Measurements from ENCODE around the gene UBE3A. TPM values are rescaled to one million over a fixed set of nuclear protein-coding genes. Genes with fewer than 3 reads are reported as not detected.
A peak's percentile ranks its signal among the peaks of the same experiment; 100 is the strongest.

The UBE3A gene
- polyA plus RNA-seq (2013, experiment 1 of 2): 66.1 TPM
- polyA plus RNA-seq (2013, experiment 2 of 2): 63.4 TPM

DNA sequence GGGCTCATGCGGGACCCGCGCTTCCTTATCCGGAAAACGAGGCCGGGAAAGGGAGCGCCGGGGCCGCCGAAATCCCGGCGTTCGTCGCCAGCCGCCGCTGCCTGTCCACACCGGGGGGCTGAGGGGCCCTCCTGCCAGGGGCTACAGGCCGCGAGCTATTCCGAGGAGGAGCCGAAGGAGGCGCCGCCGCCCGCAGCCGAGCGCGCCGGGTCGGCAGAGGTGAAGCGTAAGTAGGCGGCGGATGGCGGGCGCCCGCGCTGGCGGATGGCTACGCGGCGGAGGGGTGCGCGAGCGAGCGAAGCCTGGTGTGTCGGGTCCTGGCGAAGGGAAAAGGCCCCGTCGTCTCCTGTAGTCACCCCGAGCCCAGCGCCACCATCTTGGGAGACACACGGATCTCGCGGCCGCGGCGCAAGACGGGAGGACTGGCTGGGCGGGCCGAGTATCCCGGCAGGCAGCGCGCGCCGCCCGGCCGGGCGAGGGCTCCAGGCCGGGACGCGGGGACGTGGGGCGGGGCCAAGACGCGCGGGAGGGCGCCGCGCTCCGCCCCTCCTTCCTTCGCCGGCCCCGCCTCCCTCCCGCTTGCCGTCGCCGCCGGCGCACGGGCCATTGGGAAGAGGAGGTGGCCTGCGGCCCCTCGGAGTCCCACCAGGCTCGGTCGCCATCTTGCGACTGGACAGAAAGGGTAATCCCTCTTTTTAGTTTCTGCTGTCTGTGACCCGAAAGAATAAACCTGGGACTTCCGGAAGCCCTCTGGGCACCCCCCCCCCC lies at the start of gene UBE3A:
TSS of gene UBE3A (minus strand) at position 424 of the 768 bp plus-strand sequence. CDS start 29,917 bp downstream, outside the sequence.
- Histone ChIP-seq H2AK5ac (ENCODE audit: low read depth, low read length) (peak within 1 kb of the TSS; percentile 97), H3K4me3 (ENCODE audit: low read length in 2 of 2) (peak within 1 kb of the TSS; percentile 92 to 93), H3K4me1 (ENCODE audit: control insufficient read depth in 2 of 2, insufficient read depth in 1 of 2, low read depth in 1 of 2, low read length in 2 of 2) (peaks cover 0 to 6% of the 10 kb centered on the region in 2 donors), H3K9ac (ENCODE audit: low read depth, low read length, poor library complexity) (peak within 1 kb of the TSS; percentile 98), H3K18ac (ENCODE audit: low read length) (peak within 1 kb of the TSS; percentile 99), H2BK5ac (ENCODE audit: low read length) (peak within 1 kb of the TSS; percentile 98), H3K27me3 (ENCODE audit: control insufficient read depth in 3 of 3, insufficient read depth in 3 of 3, low read depth in 1 of 3, low read length in 3 of 3) (no peaks in the 10 kb centered on the region), H3K23ac (ENCODE audit: low read depth, low read length, poor library complexity) (peak within 1 kb of the TSS; percentile 98), H2AFZ (ENCODE audit: low read length) (peak within 1 kb of the TSS; percentile 98), H2BK15ac (ENCODE audit: low read length) (no peak within 1 kb of the TSS), H3K79me1 (ENCODE audit: low read depth, low read length) (peaks cover 2% of the 10 kb centered on the region), H3K4me2 (ENCODE audit: insufficient read depth, low read length, poor library complexity, severe bottlenecking) (peak within 1 kb of the TSS; percentile 76), H3K36me3 (replicated peaks in 1 of 2; ENCODE audit: control insufficient read depth in 2 of 2, insufficient read depth in 2 of 2, low read length in 2 of 2) (peaks cover 0 to 18% of the 10 kb centered on the region in 2 donors), H3K27ac (replicated peaks; ENCODE audit: low read length) (peak within 1 kb of the TSS; percentile 94), H2BK120ac (ENCODE audit: low read depth, low read length) (peak within 1 kb of the TSS; percentile 82), H2BK12ac (ENCODE audit: low read length) (no peak within 1 kb of the TSS), H4K91ac (ENCODE audit: low read depth, low read length, poor library complexity) (no peak within 1 kb of the TSS), H3K4ac (ENCODE audit: low read length) (peak within 1 kb of the TSS; percentile 37), H4K8ac (ENCODE audit: low read depth, low read length) (peak within 1 kb of the TSS; percentile 65), H3K9me3 (replicated peaks in 1 of 2; ENCODE audit: control insufficient read depth in 2 of 2, insufficient read depth in 1 of 2, low read depth in 1 of 2, low read length in 2 of 2) (peaks cover 0 to 14% of the 10 kb centered on the region in 2 donors), H3K14ac (ENCODE audit: low read length) (peak within 1 kb of the TSS; percentile 94)
- WGBS, 2 donors (ENCODE audit: extremely low coverage in 2 of 2, insufficient read length in 2 of 2, insufficient replicate concordance in 1 of 2): no CpG with 5 or more reads among the region's 97 CpGs
- DNase-seq (ENCODE audit: low spot score): peak; percentile 90

DNA sequence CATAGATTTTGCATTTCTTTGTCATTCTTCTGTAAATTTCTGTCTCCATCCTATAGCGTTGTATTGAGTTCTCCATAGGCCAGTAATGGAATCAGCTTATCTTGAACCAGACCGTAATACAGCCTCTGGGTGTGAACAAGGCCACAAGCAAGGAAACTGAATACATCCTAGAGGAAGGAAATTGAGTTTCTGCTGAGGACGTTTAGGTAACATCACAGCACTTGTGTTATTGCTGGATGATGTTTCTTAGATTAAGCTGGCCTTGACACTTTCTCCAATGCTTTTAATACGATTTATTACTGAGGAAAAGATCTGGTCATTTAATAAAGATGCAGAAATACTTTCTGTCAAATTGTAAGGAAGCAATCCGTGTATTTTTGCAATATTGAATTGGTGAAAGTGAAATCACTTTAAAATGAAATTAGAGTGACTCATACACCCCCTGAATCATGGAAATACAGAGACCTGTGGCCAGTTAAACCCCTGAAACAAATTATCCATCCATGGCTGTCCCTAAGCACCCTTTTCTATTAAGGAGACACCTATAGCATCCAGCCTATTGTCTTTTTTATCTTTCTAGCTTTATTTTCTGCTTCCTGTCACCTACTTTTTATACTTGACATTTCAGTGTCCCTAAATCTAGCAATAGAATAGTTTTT lies 48.5 kb upstream of the UBE3A start:
- no CpG with 5 or more reads among the region's 5 CpGs for WGBS, 2 donors (ENCODE audit: extremely low coverage in 2 of 2, insufficient read length in 2 of 2, insufficient replicate concordance in 1 of 2)
- Histone ChIP-seq H2AK5ac (ENCODE audit: low read depth, low read length) (no peak overlapping the region), H3K9ac (ENCODE audit: low read depth, low read length, poor library complexity) (no peak overlapping the region), H2AFZ (ENCODE audit: low read length) (no peak overlapping the region), H3K4me2 (ENCODE audit: insufficient read depth, low read length, poor library complexity, severe bottlenecking) (no peak overlapping the region), H3K9me3 (replicated peaks in 1 of 2; ENCODE audit: control insufficient read depth in 2 of 2, insufficient read depth in 1 of 2, low read depth in 1 of 2, low read length in 2 of 2) (peaks cover 0 to under 1% of the 10 kb centered on the region in 2 donors), H2BK5ac (ENCODE audit: low read length) (no peak overlapping the region), H2BK12ac (ENCODE audit: low read length) (no peak overlapping the region), H4K91ac (ENCODE audit: low read depth, low read length, poor library complexity) (no peak overlapping the region), H3K4me1 (ENCODE audit: control insufficient read depth in 2 of 2, insufficient read depth in 1 of 2, low read depth in 1 of 2, low read length in 2 of 2) (peaks cover 0 to 2% of the 10 kb centered on the region in 2 donors), H2BK120ac (ENCODE audit: low read depth, low read length) (no peak overlapping the region), H3K18ac (ENCODE audit: low read length) (no peak overlapping the region), H2BK15ac (ENCODE audit: low read length) (no peak overlapping the region), H3K4ac (ENCODE audit: low read length) (no peak overlapping the region), H3K27ac (replicated peaks; ENCODE audit: low read length) (no peak overlapping the region), H3K36me3 (replicated peaks in 1 of 2; ENCODE audit: control insufficient read depth in 2 of 2, insufficient read depth in 2 of 2, low read length in 2 of 2) (no peaks in the 10 kb centered on the region), H4K8ac (ENCODE audit: low read depth, low read length) (no peak overlapping the region), H3K27me3 (ENCODE audit: control insufficient read depth in 3 of 3, insufficient read depth in 3 of 3, low read depth in 1 of 3, low read length in 3 of 3) (no peaks in the 10 kb centered on the region), H3K4me3 (ENCODE audit: low read length in 2 of 2) (no peak overlapping the region), H3K14ac (ENCODE audit: low read length) (no peak overlapping the region), H3K79me1 (ENCODE audit: low read depth, low read length) (no peaks in the 10 kb centered on the region), H3K23ac (ENCODE audit: low read depth, low read length, poor library complexity) (no peak overlapping the region)
- DNase-seq (ENCODE audit: low spot score): no peak

DNA sequence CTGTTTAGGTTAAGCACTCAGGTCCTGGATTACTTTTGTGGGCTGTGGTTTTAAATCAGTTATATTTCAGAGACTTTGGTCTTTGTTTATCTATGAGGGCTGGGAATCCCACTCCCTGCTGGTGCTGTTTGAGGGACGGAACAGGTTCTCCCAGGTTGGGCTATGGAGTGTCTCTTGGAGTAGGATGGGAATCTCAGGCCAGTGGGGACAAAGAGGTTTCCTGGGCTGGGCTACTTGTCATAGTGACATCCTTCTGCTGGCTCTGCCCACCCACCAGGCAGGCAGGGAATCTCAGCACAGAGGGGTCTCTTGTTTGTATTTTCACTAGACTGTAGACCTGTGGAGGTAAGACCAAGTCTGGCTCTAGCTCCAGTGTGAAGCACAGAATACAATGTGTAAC lies 47.2 kb upstream of the UBE3A start:
- WGBS, 2 donors (ENCODE audit: extremely low coverage in 2 of 2, insufficient read length in 2 of 2, insufficient replicate concordance in 1 of 2): no CpG with 5 or more reads among the region's 1 CpG
- Histone ChIP-seq H2BK5ac (ENCODE audit: low read length) (no peak overlapping the region), H3K36me3 (replicated peaks in 1 of 2; ENCODE audit: control insufficient read depth in 2 of 2, insufficient read depth in 2 of 2, low read length in 2 of 2) (no peaks in the 10 kb centered on the region), H3K9me3 (replicated peaks in 1 of 2; ENCODE audit: control insufficient read depth in 2 of 2, insufficient read depth in 1 of 2, low read depth in 1 of 2, low read length in 2 of 2) (no peaks in the 10 kb centered on the region), H2BK120ac (ENCODE audit: low read depth, low read length) (no peak overlapping the region), H3K4me2 (ENCODE audit: insufficient read depth, low read length, poor library complexity, severe bottlenecking) (no peak overlapping the region), H4K91ac (ENCODE audit: low read depth, low read length, poor library complexity) (no peak overlapping the region), H2BK15ac (ENCODE audit: low read length) (no peak overlapping the region), H3K18ac (ENCODE audit: low read length) (no peak overlapping the region), H3K27ac (replicated peaks; ENCODE audit: low read length) (no peak overlapping the region), H4K8ac (ENCODE audit: low read depth, low read length) (no peak overlapping the region), H2AK5ac (ENCODE audit: low read depth, low read length) (no peak overlapping the region), H3K4me3 (ENCODE audit: low read length in 2 of 2) (peak overlapping the region in 1 of 2 donors; percentile 42), H2BK12ac (ENCODE audit: low read length) (no peak overlapping the region), H2AFZ (ENCODE audit: low read length) (no peak overlapping the region), H3K14ac (ENCODE audit: low read length) (no peak overlapping the region), H3K4ac (ENCODE audit: low read length) (no peak overlapping the region), H3K27me3 (ENCODE audit: control insufficient read depth in 3 of 3, insufficient read depth in 3 of 3, low read depth in 1 of 3, low read length in 3 of 3) (no peaks in the 10 kb centered on the region), H3K79me1 (ENCODE audit: low read depth, low read length) (no peaks in the 10 kb centered on the region), H3K4me1 (ENCODE audit: control insufficient read depth in 2 of 2, insufficient read depth in 1 of 2, low read depth in 1 of 2, low read length in 2 of 2) (peaks cover 4 to 5% of the 10 kb centered on the region in 2 donors), H3K9ac (ENCODE audit: low read depth, low read length, poor library complexity) (no peak overlapping the region), H3K23ac (ENCODE audit: low read depth, low read length, poor library complexity) (no peak overlapping the region)
- no peak for DNase-seq (ENCODE audit: low spot score)

DNA sequence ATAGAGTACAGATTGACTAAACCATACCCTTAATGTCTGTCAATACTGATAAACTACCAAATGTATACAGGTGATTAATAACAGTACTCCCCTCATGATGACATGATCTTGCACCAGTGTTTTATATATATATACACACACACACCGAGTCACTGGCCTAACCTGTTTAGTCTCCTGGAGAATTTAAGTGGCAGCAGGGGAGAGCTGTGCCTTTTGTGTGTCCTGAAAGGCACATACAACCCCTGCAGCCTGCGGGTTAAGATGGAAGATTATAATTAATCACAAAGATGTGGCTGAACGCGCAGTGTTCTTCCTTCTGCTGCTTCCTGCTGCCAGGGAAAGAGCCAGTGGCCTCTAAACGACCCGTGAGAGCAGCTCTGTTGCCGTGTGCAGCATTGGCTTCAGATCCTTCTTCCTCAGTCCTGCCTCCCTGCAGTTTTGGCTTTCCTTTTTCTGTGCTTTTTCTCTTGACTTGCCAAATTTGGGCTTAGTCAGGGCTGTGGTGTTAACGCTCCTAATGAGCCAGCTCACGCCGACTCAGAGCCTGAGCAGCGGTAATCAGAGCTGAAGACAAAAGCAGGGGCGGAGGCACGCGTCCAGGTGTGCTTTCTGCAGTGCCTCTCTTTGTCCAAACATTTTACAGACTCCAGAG lies 42.5 kb upstream of the UBE3A start:
- Histone ChIP-seq H2BK5ac (ENCODE audit: low read length) (no peak overlapping the region), H2BK15ac (ENCODE audit: low read length) (no peak overlapping the region), H3K14ac (ENCODE audit: low read length) (no peak overlapping the region), H3K4me3 (ENCODE audit: low read length in 2 of 2) (no peak overlapping the region), H2AFZ (ENCODE audit: low read length) (peak overlapping the region; percentile 85), H4K8ac (ENCODE audit: low read depth, low read length) (no peak overlapping the region), H2BK12ac (ENCODE audit: low read length) (no peak overlapping the region), H3K36me3 (replicated peaks in 1 of 2; ENCODE audit: control insufficient read depth in 2 of 2, insufficient read depth in 2 of 2, low read length in 2 of 2) (no peaks in the 10 kb centered on the region), H3K4me1 (ENCODE audit: control insufficient read depth in 2 of 2, insufficient read depth in 1 of 2, low read depth in 1 of 2, low read length in 2 of 2) (peaks cover 4 to 19% of the 10 kb centered on the region in 2 donors), H3K9ac (ENCODE audit: low read depth, low read length, poor library complexity) (no peak overlapping the region), H2AK5ac (ENCODE audit: low read depth, low read length) (no peak overlapping the region), H3K79me1 (ENCODE audit: low read depth, low read length) (no peaks in the 10 kb centered on the region), H3K9me3 (replicated peaks in 1 of 2; ENCODE audit: control insufficient read depth in 2 of 2, insufficient read depth in 1 of 2, low read depth in 1 of 2, low read length in 2 of 2) (no peaks in the 10 kb centered on the region), H3K4me2 (ENCODE audit: insufficient read depth, low read length, poor library complexity, severe bottlenecking) (no peak overlapping the region), H3K4ac (ENCODE audit: low read length) (no peak overlapping the region), H3K23ac (ENCODE audit: low read depth, low read length, poor library complexity) (no peak overlapping the region), H2BK120ac (ENCODE audit: low read depth, low read length) (no peak overlapping the region), H4K91ac (ENCODE audit: low read depth, low read length, poor library complexity) (no peak overlapping the region), H3K27me3 (ENCODE audit: control insufficient read depth in 3 of 3, insufficient read depth in 3 of 3, low read depth in 1 of 3, low read length in 3 of 3) (no peaks in the 10 kb centered on the region), H3K27ac (replicated peaks; ENCODE audit: low read length) (peak overlapping the region; percentile 77), H3K18ac (ENCODE audit: low read length) (no peak overlapping the region)
- WGBS, 2 donors (ENCODE audit: extremely low coverage in 2 of 2, insufficient read length in 2 of 2, insufficient replicate concordance in 1 of 2): no CpG with 5 or more reads among the region's 14 CpGs
- peak; percentile 58 for DNase-seq (ENCODE audit: low spot score)

Data from neuronal stem cell (in vitro differentiated cells).